Endometrial microvascular endothelial cells (primary cell): ENCODE measurements around the gene MRPL55. TPM values are rescaled to one million over a fixed set of nuclear protein-coding genes. Genes with fewer than 3 reads are reported as not detected.

Experiments used
- in situ Hi-C: cut with HindIII; loops from 2 replicates; pipeline ENCODE4 v1.10.0; 2017; ENCODE audit warnings: low sequenced_read_pairs, low pct_unique_long_range_greater_than_20kb; ENCODE audit errors: inconsistent ontology term
- total RNA-seq: library from RNA; depleted of rRNA; stranded (reverse); fragments of >200 nt; gene quantifications from one replicate; pipeline ENCODE4 v1.2.3, GENCODE V29; 2015; ENCODE audit errors: inconsistent ontology term

MRPL55 gene
- total RNA-seq, 1 donor from 2014 or later, result 89.8 TPM

DNA sequence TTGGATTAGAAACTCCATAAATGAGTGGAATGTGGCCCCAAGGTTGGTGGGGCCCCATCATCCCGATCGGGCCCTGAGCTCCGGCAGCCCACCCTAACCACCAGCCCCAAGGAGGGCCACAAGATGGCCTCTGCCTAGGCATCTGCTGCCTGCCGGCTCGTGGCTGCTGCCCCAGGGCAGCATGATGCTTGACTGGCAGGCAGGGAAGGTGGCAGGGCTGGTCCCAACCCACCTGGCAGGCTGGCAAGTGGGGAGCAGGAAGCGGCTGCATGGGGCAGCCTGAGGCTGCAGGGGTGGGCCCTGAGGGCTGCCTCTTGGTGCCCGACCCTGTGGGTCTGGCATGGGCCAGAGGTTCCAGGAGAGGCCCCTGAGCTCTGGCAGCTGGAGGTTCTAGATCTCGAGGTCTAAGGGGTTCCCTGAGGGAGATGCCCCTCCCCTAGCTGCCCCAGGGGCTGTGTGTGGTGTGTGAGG, 39.9 kb upstream of the MRPL55 start:
- in situ Hi-C loops, result no loop called here

DNA sequence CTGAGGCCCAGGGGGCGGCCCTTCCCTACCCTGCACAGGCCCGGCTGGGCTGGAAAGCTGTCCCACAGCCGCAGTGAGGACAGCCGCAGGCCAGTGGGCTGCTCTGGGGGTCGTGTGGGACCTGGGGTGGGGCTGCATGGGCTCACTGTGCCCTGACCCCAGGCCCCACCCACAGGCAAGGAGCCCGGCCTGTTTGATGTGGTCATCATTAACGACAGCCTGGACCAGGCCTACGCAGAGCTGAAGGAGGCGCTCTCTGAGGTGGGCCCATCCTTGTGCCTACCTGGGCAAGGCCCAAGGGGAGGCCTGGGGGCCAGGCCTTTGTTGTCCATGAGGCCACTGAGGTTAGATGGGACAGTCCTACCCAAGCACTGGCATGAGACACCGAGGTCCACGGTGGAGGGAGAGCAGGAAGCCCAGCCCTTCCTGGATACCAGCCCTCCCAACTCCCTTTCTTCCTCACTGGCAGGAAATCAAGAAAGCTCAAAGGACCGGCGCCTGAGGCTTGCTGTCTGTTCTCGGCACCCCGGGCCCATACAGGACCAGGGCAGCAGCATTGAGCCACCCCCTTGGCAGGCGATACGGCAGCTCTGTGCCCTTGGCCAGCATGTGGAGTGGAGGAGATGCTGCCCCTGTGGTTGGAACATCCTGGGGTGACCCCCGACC, 39.2 kb upstream of the MRPL55 start:
- in situ Hi-C loops, result no loop called here

DNA sequence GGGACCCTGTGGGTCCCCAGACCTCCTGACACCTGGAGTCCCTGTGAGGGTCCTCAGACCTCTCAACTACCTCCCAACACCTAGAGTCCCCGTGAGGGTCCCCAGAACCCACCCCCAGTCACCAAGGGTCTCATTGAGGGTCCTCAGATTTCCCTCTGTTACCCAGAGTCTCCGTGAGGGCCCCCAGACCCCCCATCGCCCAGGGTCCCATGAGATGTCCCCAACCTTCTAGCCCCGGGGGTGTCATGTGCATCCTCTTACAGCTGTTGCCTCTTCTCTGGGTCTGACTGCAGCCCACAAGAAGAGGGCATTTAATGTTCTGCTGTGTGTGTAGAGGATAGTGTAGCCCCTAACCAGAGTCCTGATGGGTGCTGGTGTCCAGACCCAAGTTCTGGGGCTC, 38.7 kb upstream of the MRPL55 start:
- in situ Hi-C loops, result no loop called here

DNA sequence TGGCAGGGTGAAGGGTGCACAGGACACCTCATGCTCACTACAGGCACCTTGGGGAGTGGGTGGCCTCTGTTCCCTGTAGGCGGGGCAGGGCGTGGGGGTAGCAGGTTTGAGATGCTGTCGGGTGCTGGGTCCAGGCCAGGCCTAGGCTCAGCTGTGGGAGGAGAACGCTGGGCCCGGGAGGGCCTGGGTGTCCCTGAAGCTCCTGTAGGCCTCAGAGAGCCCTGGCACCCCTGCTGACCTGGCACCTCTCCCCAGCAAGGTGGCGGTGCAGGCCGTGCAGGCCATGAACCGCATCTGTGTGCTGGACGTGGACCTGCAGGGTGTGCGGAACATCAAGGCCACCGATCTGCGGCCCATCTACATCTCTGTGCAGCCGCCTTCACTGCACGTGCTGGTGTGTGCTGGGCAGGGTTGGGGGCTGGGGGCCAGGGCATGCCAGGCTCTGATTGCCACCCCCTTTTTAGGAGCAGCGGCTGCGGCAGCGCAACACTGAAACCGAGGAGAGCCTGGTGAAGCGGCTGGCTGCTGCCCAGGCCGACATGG, 38.1 kb upstream of the MRPL55 start:
- in situ Hi-C loops, result no loop called here

DNA sequence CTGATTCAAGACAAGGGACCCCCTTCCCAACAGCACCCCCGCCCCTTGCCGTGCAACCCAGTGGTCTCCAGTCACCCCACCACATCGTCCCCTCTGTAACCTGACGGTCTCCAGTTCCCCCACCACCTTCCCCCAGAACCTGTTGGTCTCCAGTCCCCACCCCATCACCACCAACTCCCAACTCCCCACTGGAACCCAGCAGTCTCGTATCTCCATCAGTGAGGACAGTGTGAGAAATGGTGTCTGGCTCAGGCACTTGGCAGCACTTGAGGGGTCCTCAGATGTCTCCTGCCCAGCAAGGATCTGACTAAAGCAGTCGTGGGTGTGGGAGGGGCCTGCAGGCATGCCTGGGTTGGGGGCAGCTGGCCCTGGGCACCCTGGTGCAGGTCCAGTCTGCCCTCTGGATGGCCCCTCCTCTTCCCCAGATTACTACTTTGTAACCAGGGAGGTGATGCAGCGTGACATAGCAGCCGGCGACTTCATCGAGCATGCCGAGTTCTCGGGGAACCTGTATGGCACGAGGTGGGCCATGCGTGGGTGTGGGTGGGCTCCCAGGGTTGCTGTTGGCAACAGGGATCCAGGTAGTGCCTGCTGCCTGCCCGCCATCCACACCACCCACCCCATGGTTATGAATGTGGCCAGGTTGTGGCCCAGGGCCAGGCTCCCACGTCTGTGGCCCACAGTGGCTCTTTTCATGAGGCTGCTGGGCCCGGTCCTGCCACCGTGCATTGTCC, 37.5 kb upstream of the MRPL55 start:
- in situ Hi-C loops, result no loop called here

DNA sequence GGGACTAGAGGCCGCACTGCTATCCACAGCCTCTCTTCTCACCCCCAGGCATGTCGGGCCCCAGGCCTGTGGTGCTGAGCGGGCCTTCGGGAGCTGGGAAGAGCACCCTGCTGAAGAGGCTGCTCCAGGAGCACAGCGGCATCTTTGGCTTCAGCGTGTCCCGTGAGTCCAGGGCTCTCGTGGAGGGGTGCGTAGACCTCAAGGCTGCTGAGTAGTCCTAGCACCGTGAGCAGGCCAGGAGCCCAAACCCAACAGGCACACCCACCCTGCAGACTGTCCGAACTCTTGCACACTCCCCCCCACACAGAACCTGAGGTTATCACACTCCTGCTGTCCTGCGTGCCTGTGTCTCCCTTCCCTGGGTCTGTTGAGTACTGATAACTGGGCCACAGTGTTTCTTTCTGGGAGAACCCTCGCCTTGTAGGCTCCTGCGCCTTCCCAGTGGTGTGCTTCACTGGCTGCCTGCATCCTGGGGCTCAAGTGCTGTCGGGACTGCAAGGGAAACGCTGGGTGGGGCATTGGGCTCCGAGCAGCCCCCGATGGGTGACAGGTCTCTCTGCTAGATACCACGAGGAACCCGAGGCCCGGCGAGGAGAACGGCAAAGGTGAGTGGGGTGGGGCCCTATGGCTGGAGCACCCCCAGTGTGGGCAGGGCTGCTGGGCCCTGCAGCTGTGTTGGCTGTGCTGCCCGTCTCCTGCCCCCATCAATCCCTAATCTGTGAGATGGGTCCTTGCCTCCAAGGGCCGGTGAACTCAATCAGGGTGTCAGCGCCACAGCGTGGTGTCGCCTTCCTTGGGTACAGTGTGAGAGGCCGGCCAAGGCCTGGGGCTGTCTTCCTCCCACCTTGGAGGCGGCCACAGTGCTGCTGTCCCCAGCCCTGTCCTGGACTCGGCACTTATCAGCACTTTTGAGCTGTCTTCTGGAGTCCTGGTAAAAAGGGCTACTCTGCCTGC, 36.6 kb upstream of the MRPL55 start:
- in situ Hi-C loops, result no loop called here

DNA sequence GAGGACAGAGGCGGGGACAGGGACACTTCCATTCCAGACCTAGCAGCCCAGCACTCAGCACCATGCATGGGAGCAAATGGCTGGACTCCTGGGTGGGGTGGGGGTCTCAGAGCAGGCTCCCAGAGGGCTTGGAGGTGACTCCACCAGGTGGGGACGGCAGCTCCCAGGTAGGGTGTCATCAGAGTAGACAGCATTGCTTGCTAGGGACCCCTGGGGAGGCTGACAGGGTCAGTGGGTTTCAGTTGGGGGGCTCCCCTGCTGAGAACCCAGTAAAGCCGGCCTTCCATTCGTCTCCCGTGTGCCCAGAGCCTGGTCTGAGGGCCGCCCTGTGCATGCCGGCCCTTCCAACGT, 35.9 kb upstream of the MRPL55 start:
- in situ Hi-C loops, result no loop called here

DNA sequence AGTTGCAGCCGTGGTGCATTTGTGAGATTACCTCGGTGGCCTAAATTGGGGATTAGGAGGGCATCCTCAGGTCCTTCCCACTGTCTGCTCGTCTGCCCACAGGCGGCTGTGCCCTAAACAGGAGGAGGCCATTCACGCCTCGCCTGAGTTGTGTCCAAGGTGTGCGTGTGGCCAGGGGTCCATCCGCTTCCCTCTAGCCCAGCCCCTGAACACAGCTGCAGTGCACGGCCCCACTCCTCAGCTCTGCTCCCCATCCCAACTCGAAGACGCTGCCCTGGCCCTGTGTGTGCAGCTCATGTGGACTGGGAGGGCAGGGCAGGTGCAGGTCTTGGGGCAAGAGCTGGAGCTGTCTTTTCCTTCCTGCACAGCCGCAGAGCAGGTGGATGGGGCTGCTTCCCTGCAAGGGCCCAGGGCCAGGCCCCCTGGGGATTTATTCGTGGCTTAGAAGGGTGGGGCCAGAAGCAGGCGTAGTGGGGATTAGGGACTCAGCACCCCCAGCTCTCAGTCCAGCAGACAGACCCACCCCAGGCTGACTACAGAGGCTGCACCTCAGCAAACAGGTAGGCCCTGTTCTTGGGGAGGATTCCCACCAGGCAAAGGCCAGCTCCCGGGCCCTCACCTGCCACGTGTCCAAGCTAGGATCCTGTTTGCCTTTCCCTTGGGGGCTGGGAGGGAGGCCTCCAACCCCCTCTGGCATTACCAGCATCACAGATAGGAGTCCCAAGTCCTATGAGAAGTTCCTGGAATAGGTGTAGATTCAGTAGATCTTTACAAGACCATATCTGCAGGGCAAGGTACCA, 35.3 kb upstream of the MRPL55 start:
- in situ Hi-C loops, result no loop called here

DNA sequence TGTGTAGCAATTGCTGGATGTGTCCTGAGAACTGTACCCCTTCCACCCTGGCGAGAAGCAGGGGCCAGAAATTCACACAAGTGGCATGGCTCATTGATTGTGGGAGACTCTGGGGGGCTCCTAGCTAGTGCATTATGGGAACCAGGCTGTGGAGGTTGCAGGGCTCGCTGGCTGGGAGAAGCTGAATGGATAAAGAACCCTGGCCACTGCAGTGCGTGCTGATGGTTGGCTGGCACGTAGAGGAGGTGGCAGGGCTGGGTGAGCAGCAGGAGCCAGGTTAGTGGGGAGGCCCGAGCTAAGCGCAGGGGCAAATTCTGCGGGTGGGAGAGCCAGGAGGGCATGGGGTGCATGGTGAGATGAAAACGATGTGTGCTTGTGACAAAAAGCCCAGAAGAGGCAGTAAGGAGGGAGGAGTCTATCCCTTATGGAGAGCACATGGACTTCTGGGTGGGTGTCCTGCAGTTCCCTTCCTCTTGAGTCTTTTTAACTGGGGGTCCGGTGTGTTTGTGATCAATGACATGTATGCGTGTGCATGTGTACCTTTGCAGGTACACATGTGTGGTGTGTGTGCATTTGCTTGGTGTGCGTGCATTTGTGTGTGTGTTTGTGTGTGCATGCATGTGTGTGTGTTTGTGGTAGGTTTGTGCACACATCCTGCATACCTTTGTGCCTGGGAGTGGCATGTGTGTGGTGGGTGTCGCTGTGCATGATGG, 34.5 kb upstream of the MRPL55 start:
- in situ Hi-C loops, result no loop called here

DNA sequence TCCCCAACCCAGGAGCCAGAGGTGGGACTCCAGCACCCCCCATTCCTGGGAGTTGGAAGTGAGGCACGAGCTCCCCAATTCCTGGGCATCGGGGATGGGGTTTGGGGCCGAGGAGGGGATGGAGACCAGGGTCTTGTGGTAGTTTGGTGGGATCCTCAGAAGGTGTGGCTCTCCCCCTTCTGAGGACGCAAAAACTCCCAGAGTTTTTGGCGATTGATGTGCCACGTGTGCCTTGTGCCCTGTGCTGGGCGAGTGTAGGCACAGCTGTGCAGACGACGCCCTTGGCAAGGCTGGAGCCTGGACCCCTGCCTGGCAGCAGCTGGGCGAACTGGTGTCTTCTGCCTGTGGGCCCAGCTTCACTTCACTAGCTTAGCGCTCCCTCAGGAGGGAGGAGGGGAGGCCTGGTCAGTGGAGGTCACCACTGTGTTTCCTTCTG, 33.6 kb upstream of the MRPL55 start:
- in situ Hi-C loops, result no loop called here

DNA sequence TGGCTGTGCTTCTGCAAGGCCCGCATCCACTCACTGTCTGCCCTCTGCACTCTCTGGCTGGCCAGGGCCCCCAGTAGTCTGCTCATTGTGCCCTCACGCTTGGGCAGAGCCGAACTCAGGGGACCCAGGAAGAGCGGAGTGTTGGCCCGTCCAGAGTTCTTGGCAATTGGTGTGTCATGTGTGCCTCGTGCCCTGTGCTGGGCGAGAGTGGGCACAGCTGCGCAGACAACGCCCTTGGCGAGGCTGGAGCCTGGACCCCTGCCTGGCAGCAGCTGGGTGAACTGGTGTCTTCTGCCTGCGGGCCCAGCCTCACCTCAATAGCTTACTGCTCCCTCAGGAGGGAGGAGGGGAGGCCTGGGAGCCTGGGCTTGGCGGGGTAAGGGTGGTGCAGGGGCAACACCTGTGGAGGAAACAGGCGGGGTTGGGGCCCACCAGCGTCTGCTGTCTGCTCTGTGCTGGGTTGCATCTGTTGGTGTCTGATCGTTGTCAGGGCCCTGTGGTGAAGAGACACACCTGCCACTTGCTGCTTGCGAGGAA, 33.1 kb upstream of the MRPL55 start:
- in situ Hi-C loops, result no loop called here

DNA sequence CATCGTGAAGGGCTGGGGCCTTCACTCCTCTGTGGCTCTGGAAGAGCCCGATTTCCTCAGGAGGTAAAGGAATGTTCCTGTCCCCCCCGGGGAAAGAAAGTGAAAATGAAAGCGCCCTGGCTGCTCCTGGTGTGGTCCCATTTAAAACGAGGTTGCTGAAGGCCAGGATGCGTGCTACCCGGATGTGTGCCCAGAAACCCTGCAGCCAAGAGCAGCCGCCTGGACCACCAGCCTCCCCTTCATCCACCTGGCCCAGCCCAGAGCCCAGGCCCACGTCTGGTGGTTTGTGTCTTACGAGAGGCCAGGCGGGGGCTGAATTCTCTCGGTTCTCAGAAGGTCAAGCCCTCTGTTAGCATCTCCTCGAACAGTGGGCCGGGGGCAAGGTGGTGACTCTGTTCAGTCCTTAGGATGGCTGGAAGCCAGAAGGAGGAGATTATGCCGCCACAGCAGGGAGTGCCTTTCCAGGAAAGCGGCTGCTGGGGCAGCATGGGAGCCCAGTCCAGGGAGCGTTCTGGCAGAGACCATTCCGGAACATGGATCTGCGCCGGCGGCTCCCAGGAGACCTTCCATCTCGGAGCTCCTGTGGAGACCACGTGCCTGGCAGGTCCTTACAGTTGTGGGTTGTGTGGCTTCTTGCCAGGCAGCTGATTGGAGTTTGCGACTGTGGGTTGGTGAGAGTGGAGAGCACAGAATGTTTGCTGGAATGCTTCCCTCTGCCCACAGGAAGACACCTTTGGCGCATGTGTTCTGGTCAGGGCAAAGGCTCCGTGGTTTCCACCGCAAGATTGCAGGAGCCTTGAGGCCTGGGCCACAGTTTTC, 32.3 kb upstream of the MRPL55 start:
- in situ Hi-C loops, result no loop called here

DNA sequence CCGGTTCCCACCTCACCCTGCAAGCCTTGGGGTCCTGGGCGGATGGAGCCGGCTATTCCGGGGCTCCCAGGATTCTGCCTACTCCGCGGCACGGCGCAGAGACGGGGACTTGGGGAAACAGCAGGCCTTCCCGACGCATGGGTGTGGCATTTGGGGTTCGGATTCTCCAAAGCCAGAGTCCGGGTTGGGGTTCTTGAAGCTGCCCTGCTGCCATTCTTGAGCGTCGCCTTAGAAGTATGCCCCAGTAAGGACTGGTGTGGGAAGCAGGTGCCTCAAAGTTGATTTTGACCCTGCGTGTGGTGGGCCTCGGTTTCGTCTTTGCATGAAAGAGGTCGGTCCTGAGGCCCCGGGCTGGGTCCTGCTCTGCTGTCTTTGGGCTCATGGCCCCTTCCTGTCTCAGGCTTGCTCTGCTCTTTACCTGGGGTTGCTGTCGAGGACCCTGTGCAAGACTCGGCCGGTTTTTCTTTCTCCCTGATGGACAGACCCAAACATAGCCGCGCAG, 31.7 kb upstream of the MRPL55 start:
- in situ Hi-C loops, result no loop called here

DNA sequence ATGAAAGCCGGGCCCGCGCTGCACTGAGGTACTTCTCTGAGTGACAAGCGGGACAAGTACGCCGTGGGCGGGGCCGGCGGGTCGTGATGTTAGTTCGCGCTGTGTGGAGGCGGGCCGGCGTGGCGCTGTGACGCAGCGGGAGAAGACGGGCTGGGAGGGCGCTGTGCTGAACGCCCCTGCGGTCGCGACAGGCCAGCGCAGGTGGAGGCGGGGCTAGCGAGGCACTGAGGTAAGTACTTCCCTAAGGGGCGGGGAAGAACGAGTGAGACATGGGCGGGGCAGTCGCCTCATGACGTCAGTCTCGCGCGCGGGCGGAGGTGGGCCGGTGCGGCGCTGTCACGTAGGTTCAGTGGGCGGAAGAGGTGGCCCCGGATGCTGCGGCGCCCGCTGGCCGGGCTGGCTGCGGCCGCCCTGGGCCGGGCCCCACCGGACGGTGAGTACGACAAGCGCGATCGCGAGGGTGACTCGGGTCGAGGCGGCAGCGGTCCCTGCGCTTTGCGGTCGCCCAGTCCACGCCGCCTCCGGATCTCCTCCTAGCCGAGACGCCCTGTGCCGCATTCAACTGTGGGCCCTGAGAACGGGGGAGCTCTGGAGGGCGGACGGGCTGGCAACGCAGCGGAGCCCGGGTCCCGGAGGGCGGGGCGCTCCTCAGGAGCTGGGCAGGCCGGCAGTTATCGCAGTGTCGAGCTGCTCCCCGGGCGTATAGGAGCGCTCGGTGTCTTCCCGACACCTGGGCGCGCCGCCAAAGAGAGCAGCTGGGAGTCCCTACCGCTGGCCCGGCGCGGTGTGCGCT, 31.0 kb upstream of the MRPL55 start, which contains the start of gene GUK1:
Gene GUK1 (plus strand): TSS at position 349 of the 793 bp plus-strand sequence. CDS start 24 bp downstream, at position 373.
- in situ Hi-C loops, result no loop called here

DNA sequence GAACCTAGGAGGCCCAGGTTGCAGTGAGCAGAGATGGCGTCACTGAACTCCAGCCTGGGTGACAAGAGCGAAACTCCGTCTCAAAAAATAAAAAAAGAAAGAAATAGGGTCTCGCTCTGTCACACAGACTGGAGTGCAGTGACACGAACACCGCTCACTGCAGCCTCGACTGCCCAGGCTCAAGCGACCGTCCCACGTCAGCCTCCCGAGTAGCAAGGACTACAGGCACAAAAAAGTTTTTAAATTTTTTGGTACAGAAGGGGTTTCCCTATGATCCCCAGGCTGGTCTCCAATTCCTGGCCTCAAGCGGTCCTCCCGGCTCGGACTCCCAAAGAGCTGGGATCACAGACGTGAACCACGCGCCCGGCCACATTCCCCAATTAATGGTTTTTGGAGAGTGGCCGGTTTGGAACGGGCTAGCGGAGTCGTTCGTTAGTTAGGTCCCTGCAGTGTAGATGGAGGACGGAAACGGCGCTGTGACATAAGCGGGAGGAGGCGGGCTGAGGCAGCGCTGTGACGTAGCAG, 30.4 kb upstream of the MRPL55 start:
- in situ Hi-C loops, result no loop called here

DNA sequence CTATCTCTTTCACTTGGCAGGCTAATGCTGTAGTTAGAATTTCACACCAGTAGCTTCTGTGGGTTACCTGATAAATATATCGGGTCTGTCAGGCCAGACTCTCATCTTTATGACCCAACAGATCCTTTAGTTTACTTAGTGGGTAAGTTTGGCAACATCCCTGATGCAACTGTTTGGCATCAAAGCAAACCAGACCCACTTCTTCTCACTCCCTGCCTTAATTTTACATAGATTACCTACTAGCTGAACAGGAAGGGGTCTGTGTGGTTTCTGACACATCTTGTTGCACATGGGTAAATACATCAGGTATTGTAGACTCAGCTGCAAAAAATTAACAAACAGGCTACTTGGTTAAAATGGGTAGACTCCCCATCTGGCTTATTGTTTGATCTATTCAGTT, 27.8 kb upstream of the MRPL55 start:
- in situ Hi-C loops, result no loop called here
